Progenitor cell of endocrine pancreas (in vitro differentiated cells): ENCODE results near the gene NANP. TPM values are rescaled to one million over a fixed set of nuclear protein-coding genes. Genes with fewer than 3 reads are reported as not detected.
"Not testable (repeated sequence)": the region's sequence is repeated elsewhere in the genome, so short reads cannot be mapped to it uniquely, and the experiment has no call there.

ENCODE experiments used
- DNase-seq: peaks from one replicate; pipeline ENCODE4 v3.0.0; 2021; ENCODE audit warnings: low spot score; ENCODE audit not compliant: unreplicated experiment
- H3K27ac Mint-ChIP-seq: 2 replicates; pipeline ENCODE4 v1.8.0; 2021; ENCODE audit warnings: mild to moderate bottlenecking, moderate library complexity, mixed read lengths
- H3K27me3 Mint-ChIP-seq: 2 replicates; pipeline ENCODE4 v1.8.0; 2021; ENCODE audit warnings: mixed read lengths
- H3K36me3 Mint-ChIP-seq: 2 replicates; pipeline ENCODE4 v1.8.0; 2022; ENCODE audit warnings: mixed read lengths; ENCODE audit not compliant: insufficient read depth
- H3K4me1 Mint-ChIP-seq: 2 replicates; pipeline ENCODE4 v1.8.0; 2021; ENCODE audit warnings: low read depth, mixed read lengths
- H3K4me3 Mint-ChIP-seq: 2 replicates; pipeline ENCODE4 v1.8.0; 2021; ENCODE audit warnings: low read depth, mild to moderate bottlenecking, moderate library complexity, mixed read lengths
- H3K9me3 Mint-ChIP-seq: 2 replicates; pipeline ENCODE4 v1.8.0; 2021; ENCODE audit warnings: low read depth, mixed read lengths
- CTCF ChIP-seq: fragments of 200-600 bp; sonication (generic); IDR thresholded peaks from one replicate; pipeline ENCODE4 v1.5.0; 2021; ENCODE audit warnings: antibody characterized with exemption, mild to moderate bottlenecking; ENCODE audit not compliant: unreplicated experiment
- total RNA-seq: library from RNA; stranded (reverse); gene quantifications from 2 replicates; pipeline ENCODE4 v1.2.1, GENCODE V29; 2021

Gene NANP
- total RNA-seq, 1 donor from 2014 or later, result 3.3 TPM

- no peak for DNase-seq
- no peaks in the 10 kb centered on the region for H3K27me3 Mint-ChIP-seq
- H3K36me3 Mint-ChIP-seq, result peaks cover 5% of the 10 kb centered on the region
- H3K4me3 Mint-ChIP-seq, result no peak overlapping the region
- TF ChIP-seq CTCF, result no peak
- H3K4me1 Mint-ChIP-seq, result peaks cover 9% of the 10 kb centered on the region
- peaks cover 3% of the 10 kb centered on the region for H3K9me3 Mint-ChIP-seq
- no peak overlapping the region for H3K27ac Mint-ChIP-seq
Measured at GRCh38 chr20:25588491-25588890, 35.3 kb downstream of the NANP start.

DNA sequence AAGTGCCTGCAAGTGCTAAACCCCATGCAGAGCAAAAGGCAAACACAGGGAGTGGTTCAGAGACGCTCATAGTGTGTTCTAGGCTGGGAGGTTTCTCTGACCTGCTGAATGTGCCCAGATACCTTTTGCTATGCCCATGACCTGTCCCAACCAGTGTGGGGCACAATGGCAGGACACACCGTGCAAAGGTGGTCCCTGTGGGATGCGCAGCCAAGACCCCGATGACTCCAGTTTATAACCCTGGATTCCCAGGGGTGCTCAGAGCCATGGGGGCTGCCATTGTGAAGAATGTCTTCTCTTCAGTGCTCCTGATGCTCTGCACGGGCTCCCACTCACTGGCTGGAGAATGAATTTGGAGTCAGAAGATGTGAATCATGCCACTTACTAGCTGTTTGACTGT, 36.3 kb downstream of the NANP start:
- H3K4me1 Mint-ChIP-seq, result peaks cover 18% of the 10 kb centered on the region
- no peak overlapping the region for H3K27ac Mint-ChIP-seq
- H3K36me3 Mint-ChIP-seq, result peaks cover 6% of the 10 kb centered on the region
- H3K9me3 Mint-ChIP-seq, result peaks cover 3% of the 10 kb centered on the region
- H3K27me3 Mint-ChIP-seq, result no peaks in the 10 kb centered on the region
- TF ChIP-seq CTCF, result no peak
- no peak overlapping the region for H3K4me3 Mint-ChIP-seq
- DNase-seq, result no peak

DNA sequence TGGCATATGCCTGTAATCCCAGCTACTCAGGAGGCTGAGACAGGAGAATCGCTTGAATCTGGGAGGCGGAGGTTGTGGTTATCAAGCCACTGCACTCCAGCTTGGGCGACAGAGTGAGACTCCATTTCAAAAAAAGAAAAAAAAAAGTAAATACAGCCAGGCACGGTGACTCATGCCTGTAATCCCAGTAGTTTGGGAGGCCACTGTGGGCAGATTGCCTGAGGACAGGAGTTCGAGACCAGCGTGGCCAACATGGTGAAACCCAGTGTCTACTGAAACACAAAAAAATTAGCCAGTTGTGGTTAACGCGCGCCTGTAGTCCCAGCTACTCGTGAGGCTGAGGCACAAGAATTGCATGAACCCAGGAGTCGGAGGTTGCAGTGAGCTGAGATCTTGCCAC, 36.9 kb downstream of the NANP start:
- no peak for DNase-seq
- H3K36me3 Mint-ChIP-seq, result peaks cover 6% of the 10 kb centered on the region
- TF ChIP-seq CTCF, result no peak
- no peak overlapping the region for H3K27ac Mint-ChIP-seq
- no peaks in the 10 kb centered on the region for H3K27me3 Mint-ChIP-seq
- H3K4me1 Mint-ChIP-seq, result peaks cover 22% of the 10 kb centered on the region
- H3K4me3 Mint-ChIP-seq, result no peak overlapping the region
- H3K9me3 Mint-ChIP-seq, result peaks cover 3% of the 10 kb centered on the region

DNA sequence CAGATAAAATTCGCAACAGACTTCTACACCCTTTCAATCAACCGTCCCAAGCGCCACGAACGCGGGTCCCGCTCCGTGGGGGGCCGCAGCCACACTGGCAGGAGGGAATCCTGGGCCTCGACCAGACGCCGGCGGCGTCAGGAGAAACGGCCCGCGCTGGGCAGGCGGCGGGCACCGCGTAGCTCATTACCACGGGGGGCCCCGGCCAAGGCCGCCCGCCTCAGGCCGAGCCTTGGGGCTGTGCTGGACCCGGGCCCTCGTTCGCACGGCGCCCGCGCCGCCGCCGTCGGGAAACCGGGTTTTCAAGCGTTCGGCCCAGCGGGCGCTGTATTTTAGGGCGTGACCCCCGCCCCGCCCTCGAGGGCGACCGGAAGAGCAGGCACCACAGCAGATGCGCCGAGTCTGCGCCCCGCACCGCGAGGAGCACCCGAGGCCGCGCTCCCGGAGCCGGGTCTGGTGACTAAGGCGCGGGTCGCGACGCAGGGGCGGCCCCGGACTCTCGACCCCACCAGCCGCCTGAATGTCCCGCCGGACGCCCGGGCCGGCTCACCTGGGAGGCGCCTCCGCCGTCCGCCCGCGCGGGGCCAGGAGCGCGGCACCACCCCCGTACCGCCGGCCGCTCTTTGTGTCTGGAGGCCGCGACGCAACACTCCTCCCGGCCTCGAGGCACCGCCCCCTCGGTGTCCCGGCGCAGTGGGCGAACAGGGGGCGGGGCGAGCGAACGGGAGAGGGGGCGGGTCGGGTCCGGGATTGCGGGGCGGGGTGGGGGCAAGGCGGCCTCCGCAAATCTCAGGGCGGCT, 38.7 kb downstream of the NANP start, which contains the start of gene NINL:
Gene NINL, minus strand, starts transcription at position 627 of the 800 bp plus-strand sequence. CDS start 58,944 bp downstream, outside the sequence.
- peaks cover 12% of the 10 kb centered on the region for H3K36me3 Mint-ChIP-seq
- H3K4me3 Mint-ChIP-seq, result peak within 1 kb of the TSS; percentile 97
- H3K4me1 Mint-ChIP-seq, result peaks cover 38% of the 10 kb centered on the region
- no peak for TF ChIP-seq CTCF
- no peaks in the 10 kb centered on the region for H3K27me3 Mint-ChIP-seq
- peak; percentile 81 for DNase-seq
- H3K27ac Mint-ChIP-seq, result peak within 1 kb of the TSS; percentile 99
- peaks cover 3% of the 10 kb centered on the region for H3K9me3 Mint-ChIP-seq

- H3K27me3 Mint-ChIP-seq, H3K9me3 Mint-ChIP-seq, DNase-seq: not testable (repeated sequence)
- peak overlapping the region; percentile 99 for H3K27ac Mint-ChIP-seq
- H3K36me3 Mint-ChIP-seq, result peaks cover 17% of the 10 kb centered on the region
- peaks cover 48% of the 10 kb centered on the region for H3K4me1 Mint-ChIP-seq
- H3K4me3 Mint-ChIP-seq, result peak overlapping the region; percentile 97
Measured at GRCh38 chr20:25583607-25584006, 40.2 kb downstream of the NANP start.

DNA sequence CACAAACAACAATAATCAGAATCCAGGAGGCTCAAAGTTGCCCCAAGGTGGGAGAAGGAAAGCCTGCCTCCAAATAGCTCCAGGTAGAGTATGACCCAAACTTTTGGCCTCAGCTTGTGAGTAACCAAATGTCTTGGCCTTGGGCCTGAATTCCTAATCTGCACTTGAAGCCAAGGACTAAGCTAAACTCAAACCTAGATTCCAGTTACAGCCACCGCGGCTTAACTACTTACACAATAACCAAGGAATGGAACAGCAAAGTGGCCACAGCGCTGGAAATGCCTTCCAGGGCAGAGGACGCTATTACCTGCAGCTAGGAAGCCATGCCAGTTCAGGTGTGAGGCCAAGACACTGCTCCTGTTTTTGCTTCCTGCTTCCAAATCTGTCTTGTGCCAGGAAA, 43.1 kb downstream of the NANP start:
- Mint-ChIP-seq H3K9me3 (peaks cover 3% of the 10 kb centered on the region), H3K27ac (peak overlapping the region; percentile 10), H3K27me3 (no peaks in the 10 kb centered on the region), H3K4me1 (peaks cover 49% of the 10 kb centered on the region), H3K4me3 (no peak overlapping the region), H3K36me3 (peaks cover 23% of the 10 kb centered on the region)
- no peak for DNase-seq
- no peak for TF ChIP-seq CTCF
